Smooth muscle cell (in vitro differentiated cells): Measurements from ENCODE around the gene UBE3B. TPM values are rescaled to one million over a fixed set of nuclear protein-coding genes. Genes with fewer than 3 reads are reported as not detected.

Experiments used
- DNase-seq: peaks from one replicate; lab custom pipeline; 2025; ENCODE audit not compliant: unreplicated experiment; lab: John Stamatoyannopoulos, UW
- H2AFZ ChIP-seq: fragments of 200-600 bp; sonication (generic); 2 replicates; pipeline ENCODE4 v1.6.0; 2016; ENCODE audit warnings: antibody characterized with exemption, low read depth, mild to moderate bottlenecking
- H3F3A ChIP-seq: fragments of 200-600 bp; sonication (generic); 2 replicates; pipeline ENCODE4 v1.6.0; 2017; ENCODE audit warnings: antibody characterized with exemption, low read depth
- H3K27ac ChIP-seq: fragments of 200-600 bp; sonication (generic); 2 replicates; pipeline ENCODE4 v1.5.1; 2016; ENCODE audit warnings: low read depth, mild to moderate bottlenecking
- H3K27me3 ChIP-seq: fragments of 200-600 bp; sonication (generic); 2 replicates; pipeline ENCODE4 v1.6.1; 2016; ENCODE audit warnings: low read depth, mild to moderate bottlenecking
- H3K36me3 ChIP-seq: fragments of 200-600 bp; sonication (generic); 2 replicates; pipeline ENCODE4 v1.5.1; 2016; ENCODE audit warnings: low read depth
- H3K4me1 ChIP-seq: fragments of 200-600 bp; sonication (generic); 2 replicates; pipeline ENCODE4 v1.5.1; 2016; ENCODE audit warnings: low read depth
- H3K4me2 ChIP-seq: fragments of 200-600 bp; sonication (generic); 2 replicates; pipeline ENCODE4 v1.6.0; 2016; ENCODE audit warnings: mild to moderate bottlenecking
- H3K4me3 ChIP-seq: fragments of 200-600 bp; sonication (generic); 2 replicates; pipeline ENCODE4 v1.5.1; 2016; ENCODE audit warnings: mild to moderate bottlenecking
- H3K79me2 ChIP-seq: fragments of 200-600 bp; sonication (generic); 2 replicates; pipeline ENCODE4 v1.6.0; 2016; ENCODE audit warnings: low read depth, mild to moderate bottlenecking
- H3K9ac ChIP-seq: fragments of 200-600 bp; sonication (generic); 2 replicates; pipeline ENCODE4 v1.6.0; 2016; ENCODE audit warnings: low read depth
- H3K9me3 ChIP-seq: fragments of 200-600 bp; sonication (generic); replicated peaks from 2 replicates; pipeline ENCODE4 v1.5.1; 2016; ENCODE audit warnings: low read depth
- H4K20me1 ChIP-seq: fragments of 200-600 bp; sonication (generic); 2 replicates; pipeline ENCODE4 v1.6.0; 2016; ENCODE audit warnings: low read depth
- WGBS: methylation state at CpG from one replicate; pipeline ENCODE4 v1.1.7; 2016; ENCODE audit warnings: low lambda C conversion rate; 5-methylcytosine and 5-hydroxymethylcytosine counted together
- polyA plus RNA-seq: library from polyadenylated mRNA; unstranded; fragments of >200 nt; fragmentation: Nextera tagmentation; extraction: Ambion mirVana; gene quantifications from 2 replicates; pipeline ENCODE4 v1.2.1, GENCODE V29; 2016
- total RNA-seq: library from RNA; depleted of rRNA; stranded (reverse); fragments of >200 nt; gene quantifications from 2 replicates; pipeline ENCODE4 v1.2.3, GENCODE V29; 2014
- TF ChIP-seq, protein P1 (sequence below): fragments of 200-600 bp; sonication (generic); IDR thresholded peaks from 2 replicates; pipeline ENCODE4 v1.5.1; 2017; ENCODE audit warnings: borderline replicate concordance, mild to moderate bottlenecking, antibody characterized with exemption; ENCODE audit not compliant: insufficient read depth, poor library complexity, severe bottlenecking

UBE3B gene
- total and polyA plus RNA-seq, 2 experiments from 2014 or later = 21.8 to 62.9 TPM

DNA sequence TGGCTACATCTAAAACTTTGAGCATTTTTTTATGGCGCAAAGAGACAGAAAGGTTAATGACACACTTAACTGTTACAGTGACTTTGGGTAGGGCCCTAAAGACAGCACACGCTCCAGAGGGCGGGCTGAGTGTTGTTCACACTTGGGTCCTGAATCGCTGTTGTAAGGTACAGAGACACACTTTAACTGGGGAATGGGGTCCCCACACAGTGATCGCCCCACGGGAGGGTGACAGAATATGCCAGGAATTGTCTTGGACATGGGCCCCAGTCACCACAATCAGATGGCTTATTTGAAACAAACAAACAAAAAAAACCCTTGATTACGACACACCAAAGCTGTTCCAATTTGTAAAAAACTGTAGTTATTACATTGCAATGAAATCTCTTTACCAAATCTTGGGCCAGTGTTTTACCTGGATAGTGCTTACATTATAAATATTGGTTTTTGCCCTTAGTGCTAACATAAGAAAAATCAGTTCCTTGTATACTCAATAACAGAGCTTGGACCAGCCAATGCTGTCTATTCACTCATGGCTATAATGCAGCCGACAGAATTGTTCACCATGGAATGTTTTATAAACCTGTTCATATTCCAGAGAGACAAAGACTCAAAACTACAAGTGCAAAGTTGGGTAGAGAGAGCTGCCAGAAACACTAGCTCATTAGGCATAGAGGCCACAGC, 28.6 kb upstream of the UBE3B start:
- Histone ChIP-seq H3K27me3 (no peaks in the 10 kb centered on the region), H3K9ac (no peak overlapping the region), H4K20me1 (peaks cover 50% of the 10 kb centered on the region), H3K27ac (no peak overlapping the region), H2AFZ (no peak overlapping the region), H3K4me3 (no peak overlapping the region), H3K36me3 (peaks cover 14% of the 10 kb centered on the region), H3K79me2 (peaks cover 50% of the 10 kb centered on the region), H3F3A (peaks cover 5% of the 10 kb centered on the region), H3K4me2 (no peak overlapping the region), H3K9me3 (no peaks in the 10 kb centered on the region), H3K4me1 (no peaks in the 10 kb centered on the region)
- TF ChIP-seq, protein P1, sequence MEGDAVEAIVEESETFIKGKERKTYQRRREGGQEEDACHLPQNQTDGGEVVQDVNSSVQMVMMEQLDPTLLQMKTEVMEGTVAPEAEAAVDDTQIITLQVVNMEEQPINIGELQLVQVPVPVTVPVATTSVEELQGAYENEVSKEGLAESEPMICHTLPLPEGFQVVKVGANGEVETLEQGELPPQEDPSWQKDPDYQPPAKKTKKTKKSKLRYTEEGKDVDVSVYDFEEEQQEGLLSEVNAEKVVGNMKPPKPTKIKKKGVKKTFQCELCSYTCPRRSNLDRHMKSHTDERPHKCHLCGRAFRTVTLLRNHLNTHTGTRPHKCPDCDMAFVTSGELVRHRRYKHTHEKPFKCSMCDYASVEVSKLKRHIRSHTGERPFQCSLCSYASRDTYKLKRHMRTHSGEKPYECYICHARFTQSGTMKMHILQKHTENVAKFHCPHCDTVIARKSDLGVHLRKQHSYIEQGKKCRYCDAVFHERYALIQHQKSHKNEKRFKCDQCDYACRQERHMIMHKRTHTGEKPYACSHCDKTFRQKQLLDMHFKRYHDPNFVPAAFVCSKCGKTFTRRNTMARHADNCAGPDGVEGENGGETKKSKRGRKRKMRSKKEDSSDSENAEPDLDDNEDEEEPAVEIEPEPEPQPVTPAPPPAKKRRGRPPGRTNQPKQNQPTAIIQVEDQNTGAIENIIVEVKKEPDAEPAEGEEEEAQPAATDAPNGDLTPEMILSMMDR = no peak
- DNase-seq = no peak
- 97% methylated on average over 8 of the region's 8 CpGs for WGBS

DNA sequence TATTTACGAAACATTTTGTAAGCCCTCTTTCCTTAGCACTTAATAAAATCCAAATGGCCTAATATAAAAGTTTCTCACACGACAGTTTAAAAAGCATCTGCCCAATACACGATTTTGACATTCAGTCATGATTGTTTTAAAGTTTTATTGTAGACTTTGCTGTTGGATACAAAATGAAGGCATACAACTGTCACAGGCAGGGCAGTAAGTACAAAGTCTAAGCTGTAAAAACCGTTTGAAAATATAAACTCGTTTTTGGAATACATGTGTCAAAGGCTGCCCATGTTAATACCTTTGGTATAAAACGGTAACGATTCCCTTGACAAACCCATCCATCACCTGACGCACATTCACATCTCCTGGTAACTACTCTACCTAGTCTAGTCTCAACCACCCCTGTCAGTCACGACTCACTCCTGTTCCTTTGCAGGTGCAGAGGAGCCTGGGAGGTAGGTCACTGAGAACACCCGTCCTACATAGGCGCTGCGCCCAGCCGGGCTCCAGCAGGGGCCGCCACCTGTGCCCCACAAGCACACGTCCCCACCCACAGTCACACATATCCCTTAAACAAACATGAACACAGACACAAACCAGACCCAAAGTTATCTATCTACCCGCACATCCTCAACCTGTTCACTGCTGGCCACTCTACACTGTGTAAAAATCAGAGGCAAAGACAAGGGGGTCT, 27.4 kb upstream of the UBE3B start:
- no peak overlapping the region for H3K27ac ChIP-seq
- TF ChIP-seq, protein P1 = no peak
- H4K20me1 ChIP-seq = peaks cover 50% of the 10 kb centered on the region
- peaks cover 5% of the 10 kb centered on the region for H3F3A ChIP-seq
- H3K4me1 ChIP-seq = no peaks in the 10 kb centered on the region
- H3K27me3 ChIP-seq = no peaks in the 10 kb centered on the region
- no peak overlapping the region for H3K4me2 ChIP-seq
- peaks cover 61% of the 10 kb centered on the region for H3K79me2 ChIP-seq
- H3K9me3 ChIP-seq = no peaks in the 10 kb centered on the region
- H3K9ac ChIP-seq = no peak overlapping the region
- no peak overlapping the region for H2AFZ ChIP-seq
- no peak overlapping the region for H3K4me3 ChIP-seq
- H3K36me3 ChIP-seq = peaks cover 21% of the 10 kb centered on the region
- WGBS = 91% methylated on average over 16 of the region's 16 CpGs
- DNase-seq = no peak

DNA sequence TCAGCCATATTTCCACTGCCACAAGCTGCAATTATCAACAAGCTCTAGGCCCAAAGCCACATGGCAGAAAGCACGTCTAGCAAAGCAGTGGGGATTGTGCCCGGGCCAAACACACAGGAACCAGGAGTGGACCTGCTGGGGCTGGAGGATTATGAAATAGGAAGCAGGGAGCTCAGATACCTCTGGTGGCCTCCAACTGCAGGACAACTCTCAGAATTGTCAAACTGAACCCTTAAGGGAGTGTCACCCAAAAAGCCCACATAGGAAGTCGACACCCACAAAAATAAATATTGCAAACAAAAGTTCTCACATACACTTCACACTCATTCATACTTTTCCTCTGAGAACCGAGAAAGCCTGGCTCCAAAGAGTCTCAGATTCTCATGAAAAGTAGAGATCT, 26.5 kb upstream of the UBE3B start:
- H3K27ac ChIP-seq = no peak overlapping the region
- H3K4me1 ChIP-seq = no peaks in the 10 kb centered on the region
- no peaks in the 10 kb centered on the region for H3K9me3 ChIP-seq
- H3K9ac ChIP-seq = no peak overlapping the region
- H3F3A ChIP-seq = peaks cover 3% of the 10 kb centered on the region
- H4K20me1 ChIP-seq = peaks cover 50% of the 10 kb centered on the region
- peaks cover 71% of the 10 kb centered on the region for H3K79me2 ChIP-seq
- H3K4me2 ChIP-seq = no peak overlapping the region
- H3K4me3 ChIP-seq = no peak overlapping the region
- H2AFZ ChIP-seq = no peak overlapping the region
- TF ChIP-seq, protein P1 = no peak
- H3K36me3 ChIP-seq = peaks cover 27% of the 10 kb centered on the region
- H3K27me3 ChIP-seq = no peaks in the 10 kb centered on the region
- WGBS = 98% methylated on average over 4 of the region's 4 CpGs
- no peak for DNase-seq
